GM19238 (cell line): ENCODE results near the gene PRKAR1A.
"Not testable (repeated sequence)": the region's sequence is repeated elsewhere in the genome, so short reads cannot be mapped to it uniquely, and the experiment has no call there.

Experiments used
- DNase-seq: peaks from one replicate; pipeline ENCODE4 v3.0.0; 2011; ENCODE audit warnings: low spot score; ENCODE audit not compliant: insufficient read length

The PRKAR1A gene

GRCh38 chr17:68512247-68512959 lies at the start of gene PRKAR1A:
Gene PRKAR1A, plus strand, starts transcription at chr17:68512430. Its CDS starts 2,970 bp downstream, at chr17:68515400.
- peak; percentile 92 for DNase-seq

DNA sequence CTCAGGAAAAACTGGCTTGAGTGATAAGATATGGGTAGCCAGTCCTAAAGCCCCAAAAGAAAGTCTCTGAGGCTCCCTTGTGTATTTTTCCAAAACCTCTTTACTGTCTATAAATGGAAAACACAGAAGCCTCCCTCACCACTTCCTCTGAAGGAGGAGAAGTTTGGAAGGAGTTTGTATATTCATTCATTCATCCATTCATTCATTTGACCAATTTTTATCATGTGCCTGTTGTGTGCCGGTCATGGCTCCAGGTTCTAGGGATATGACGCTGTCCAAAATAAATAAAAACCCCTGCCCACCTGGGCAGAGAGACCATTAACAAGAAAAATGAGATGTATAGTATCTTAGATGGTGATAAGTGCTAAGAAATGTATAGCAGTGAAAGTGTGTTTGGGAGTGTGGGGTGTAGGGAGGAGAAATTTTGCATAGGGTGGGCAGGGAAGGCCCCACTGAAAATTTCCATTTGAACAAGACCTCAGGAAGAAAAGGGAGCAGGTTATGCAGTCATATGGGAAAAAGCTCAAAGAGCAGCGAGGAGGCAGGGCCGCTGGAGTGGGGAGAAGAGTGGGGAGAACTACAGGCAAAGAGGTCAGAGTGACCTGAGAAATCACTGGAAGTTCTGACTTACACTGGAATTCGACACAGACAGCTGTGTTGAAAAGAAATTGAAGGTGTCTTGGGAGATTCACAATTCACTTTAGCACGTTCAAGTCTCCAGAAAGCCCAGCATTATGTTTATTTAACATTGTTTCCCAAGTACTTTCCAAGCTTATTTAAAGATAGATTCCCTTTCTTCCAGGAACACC lies 48.8 kb upstream of the PRKAR1A start:
- DNase-seq = no peak

DNA sequence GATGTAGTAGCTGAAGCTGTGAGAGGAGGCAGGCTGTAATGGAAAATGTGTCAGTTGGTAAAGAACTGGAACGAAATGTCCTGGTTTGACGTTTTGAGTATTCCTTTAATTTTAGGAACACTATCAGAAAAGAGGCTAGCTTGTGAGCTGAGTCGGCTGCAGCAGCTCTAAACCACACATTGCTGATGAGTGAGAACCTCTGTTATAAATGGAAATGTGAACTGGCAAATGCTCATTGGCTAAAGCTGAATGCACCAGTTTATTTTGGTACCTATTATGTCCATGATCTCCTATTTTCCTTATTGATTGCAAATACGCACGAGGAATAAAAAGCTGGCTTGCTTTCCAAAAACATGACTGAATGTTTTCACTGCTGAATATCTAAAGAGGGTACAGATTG lies 43.9 kb upstream of the PRKAR1A start:
- DNase-seq = no peak

- DNase-seq = no peak
Measured at GRCh38 chr17:68468788-68469187, 43.4 kb upstream of the PRKAR1A start.

DNA sequence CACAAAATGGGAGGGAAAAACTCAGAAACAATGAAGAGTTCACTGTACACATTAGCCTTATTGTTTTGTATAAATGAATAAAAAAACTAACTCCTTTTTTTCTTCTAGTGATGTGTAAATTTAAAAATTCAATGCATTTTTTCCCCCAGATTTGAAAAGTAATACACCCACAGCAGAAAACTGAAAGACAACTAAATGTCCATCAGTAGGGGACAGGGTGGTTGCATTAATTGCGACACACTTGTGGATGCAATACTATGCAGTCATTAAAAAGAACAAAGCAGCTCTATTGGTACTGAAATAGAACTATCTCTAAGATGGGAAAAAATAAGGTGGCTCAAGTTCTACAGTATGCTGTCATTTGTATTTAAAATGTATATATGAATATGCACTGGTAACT lies 41.3 kb upstream of the PRKAR1A start:
- DNase-seq = no peak

- no peak for DNase-seq
Measured at GRCh38 chr17:68480885-68481284, 31.3 kb upstream of the PRKAR1A start.

DNA sequence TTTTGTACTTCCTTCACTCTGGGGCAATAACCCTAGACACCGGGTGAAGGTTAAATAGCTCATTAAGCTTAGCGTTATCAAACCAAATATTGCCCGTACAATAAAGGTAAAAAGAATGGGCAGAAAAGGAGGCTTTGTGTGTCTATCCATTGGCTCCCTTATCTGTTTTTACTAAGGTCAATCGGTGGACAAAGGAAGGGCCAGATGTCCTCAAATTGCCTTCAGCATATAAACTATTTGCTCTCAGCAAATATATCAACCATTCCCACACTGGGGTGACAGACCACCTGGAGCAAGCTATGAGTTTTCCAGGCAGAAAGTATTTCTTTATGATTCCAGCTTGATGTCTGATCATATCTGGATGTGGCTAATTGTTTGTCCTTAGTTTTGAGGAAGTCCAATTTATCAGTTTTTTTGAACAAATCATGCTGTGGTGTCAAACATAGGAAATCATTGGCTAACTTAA lies 29.6 kb upstream of the PRKAR1A start:
- DNase-seq = no peak

DNA sequence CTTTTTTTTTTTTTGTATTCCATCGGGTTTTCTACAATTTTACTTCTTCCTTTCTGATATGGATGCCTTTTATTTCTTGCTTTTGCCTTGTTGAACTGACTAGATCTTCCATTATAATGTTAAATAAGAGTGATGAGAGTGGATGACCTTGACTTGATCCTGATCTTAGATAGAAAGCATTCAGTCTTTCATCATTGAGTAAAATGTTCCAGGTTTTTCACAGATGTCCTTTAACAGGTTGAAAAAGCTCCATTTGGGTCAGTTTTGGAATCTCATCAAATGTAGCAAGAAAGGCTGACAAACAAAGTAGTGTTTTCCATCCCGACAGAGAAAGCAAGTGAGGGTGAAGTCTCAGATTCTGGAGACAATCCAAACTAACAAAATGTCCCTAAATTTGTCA lies 27.8 kb upstream of the PRKAR1A start:
- DNase-seq = no peak

- DNase-seq = no peak
Measured at GRCh38 chr17:68489919-68490318, 22.3 kb upstream of the PRKAR1A start.

GRCh38 chr17:68491381-68492231 lies 20.6 kb upstream of the PRKAR1A start:
- no peak for DNase-seq

GRCh38 chr17:68492394-68493054 lies 19.7 kb upstream of the PRKAR1A start:
- not testable (repeated sequence) for DNase-seq

GRCh38 chr17:68495081-68495480 lies 17.1 kb upstream of the PRKAR1A start:
- no peak for DNase-seq

GRCh38 chr17:68497885-68498319 lies 14.3 kb upstream of the PRKAR1A start:
- DNase-seq = peak; percentile 68

GRCh38 chr17:68498479-68499326 lies 13.5 kb upstream of the PRKAR1A start:
- no peak for DNase-seq

GRCh38 chr17:68499587-68499986 lies 12.6 kb upstream of the PRKAR1A start:
- DNase-seq = no peak

- DNase-seq = no peak
Measured at GRCh38 chr17:68501074-68501473, 11.2 kb upstream of the PRKAR1A start.

DNA sequence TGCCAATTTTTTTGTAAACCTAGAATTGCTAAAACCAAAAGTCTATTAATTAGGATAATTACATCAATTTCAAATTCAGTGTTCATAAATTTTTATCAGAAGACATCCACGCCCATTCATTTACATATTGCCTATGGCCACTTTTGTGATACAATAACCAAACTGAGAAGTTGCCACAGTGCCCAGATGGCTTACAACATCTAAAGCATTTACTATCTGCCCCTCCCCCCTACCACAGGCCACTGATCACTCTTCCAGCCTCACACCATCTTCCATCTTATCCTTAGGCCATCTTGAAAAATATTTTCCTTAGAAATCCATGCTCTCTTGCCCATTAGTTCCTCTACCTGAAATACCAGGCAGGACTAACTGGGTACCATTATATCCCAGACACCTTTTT lies 6.3 kb upstream of the PRKAR1A start:
- no peak for DNase-seq

DNA sequence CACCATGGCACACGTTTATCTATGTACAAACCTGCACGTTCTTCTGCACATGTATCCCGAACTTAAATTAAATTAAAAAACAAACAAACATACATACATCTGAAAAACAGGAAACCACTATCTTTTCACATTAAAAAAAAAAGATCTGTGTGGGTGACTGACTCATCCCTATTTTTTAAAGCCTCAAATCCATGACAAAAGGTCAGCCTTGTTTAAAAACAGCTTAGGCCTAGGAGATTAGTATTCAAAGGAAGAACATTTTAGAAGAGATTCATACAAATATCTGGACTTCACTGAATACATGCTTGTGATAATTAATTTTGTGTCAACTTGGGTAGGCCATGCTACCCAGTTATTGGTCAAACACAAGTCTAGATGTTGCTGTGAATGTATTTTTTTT lies 4.7 kb upstream of the PRKAR1A start:
- DNase-seq = no peak

DNA sequence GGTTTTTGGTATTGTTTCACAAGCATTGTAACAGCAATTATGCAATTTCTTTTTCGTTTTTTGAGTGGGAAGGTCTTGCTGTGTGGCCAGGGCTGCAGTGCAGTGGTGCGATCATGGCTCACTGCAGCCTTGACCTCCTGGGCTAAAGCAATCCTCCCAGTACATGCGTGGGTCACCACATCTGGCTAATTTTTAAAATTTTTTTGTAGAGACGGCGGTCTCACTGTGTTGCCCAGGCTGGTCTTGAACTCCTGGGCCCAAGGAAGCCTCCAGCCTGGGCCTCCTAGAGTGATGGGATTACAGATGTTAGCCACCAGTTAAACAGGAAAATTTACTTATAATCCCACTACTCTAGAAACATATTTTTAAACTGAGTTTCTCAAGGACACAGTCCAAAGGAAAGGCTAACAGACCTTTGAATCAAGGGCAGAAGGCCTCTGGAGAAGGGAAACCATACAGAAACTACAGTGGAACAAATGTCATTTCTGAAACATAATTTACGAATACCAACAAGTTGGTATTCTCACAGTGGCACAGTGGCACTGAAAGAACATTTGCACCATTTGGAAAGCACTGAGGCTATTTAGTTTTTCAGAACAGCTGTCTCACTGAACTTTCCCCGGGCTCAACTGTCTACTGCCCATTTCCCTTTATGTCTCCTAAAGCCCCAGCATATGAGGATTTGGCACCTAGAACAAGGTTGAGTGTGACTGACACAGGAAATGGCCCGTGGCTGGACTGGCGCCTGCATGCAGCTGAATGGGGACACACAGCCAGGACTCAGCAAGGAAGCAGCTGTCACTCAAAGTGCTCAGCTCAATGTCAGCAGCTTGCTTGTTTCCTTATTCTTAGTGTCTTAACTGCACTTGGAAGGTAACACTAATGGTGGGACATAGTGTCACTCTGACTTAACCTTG lies 2.8 kb upstream of the PRKAR1A start:
- DNase-seq = no peak
